PC-3 (cell line): ENCODE results near the gene ZDHHC5.

Source experiments
- CTCF ChIP-seq: fragments of 300-600 bp; sonication (generic); conservative IDR thresholded peaks from 2 replicates; pipeline ENCODE4 v1.5.1; 2017; ENCODE audit warnings: antibody characterized with exemption, low read depth, mild to moderate bottlenecking, low read length
- EZH2 ChIP-seq: fragments of 300-600 bp; sonication (generic); IDR thresholded peaks from one replicate; pipeline ENCODE4 v1.6.1; 2017; ENCODE audit warnings: antibody characterized with exemption, mild to moderate bottlenecking, low read length; ENCODE audit not compliant: unreplicated experiment

GRCh38 chr11:57633394-57634070 is 34.4 kb upstream of the ZDHHC5 start:
- TF ChIP-seq CTCF (no peak), EZH2 (no peak)
